Measurements from ENCODE around the gene CDX2. TPM values are rescaled to one million over a fixed set of nuclear protein-coding genes. Genes with fewer than 3 reads are reported as not detected.
"Not testable (repeated sequence)": the region's sequence is repeated elsewhere in the genome, so short reads cannot be mapped to it uniquely, and the experiment has no call there.

CDX2 gene
- total RNA-seq, 2 experiments from 2014 or later = not detected

- no peak for ATAC-seq
- ChIA-PET CTCF (interaction anchor here (0.8 to 1.8 kb wide), 5 partner anchors 11 to 136 kb away, joined by 3 to 9 read pairs (median 3); no protein-coding TSS in a partner anchor), POLR2A (no interaction called here)
- Mint-ChIP-seq H3K4me1 (ENCODE audit: low read depth) (peaks cover 22% of the 10 kb centered on the region), H3K4me3 (no peak overlapping the region), H3K27ac (no peak overlapping the region), H3K36me3 (ENCODE audit: low read depth) (no peaks in the 10 kb centered on the region), H3K9me3 (no peaks in the 10 kb centered on the region), H3K27me3 (peaks cover 77% of the 10 kb centered on the region)
- intact Hi-C loops (cut with micrococcal nuclease) = loop anchor here (5.0 kb wide), 2 partner anchors 39 to 169 kb away; no protein-coding TSS in a partner anchor
- TF ChIP-seq CTCF (IDR thresholded peaks at IDR 0.05) = no peak
- DNase-seq = no peak
These were observed 3.1 kb downstream of the CDX2 start for GRCh38 chr13:27965740-27966640.

- Mint-ChIP-seq H3K27ac (no peak overlapping the region), H3K36me3 (ENCODE audit: low read depth) (no peaks in the 10 kb centered on the region), H3K9me3 (no peaks in the 10 kb centered on the region), H3K4me3 (no peak overlapping the region), H3K4me1 (ENCODE audit: low read depth) (peaks cover 19% of the 10 kb centered on the region), H3K27me3 (peaks cover 71% of the 10 kb centered on the region)
- ATAC-seq (no peak), DNase-seq (no peak)
- CTCF ChIA-PET = interaction anchor here (0.9 to 1.8 kb wide), 4 partner anchors 11 to 135 kb away, joined by 3 to 9 read pairs (median 4); no protein-coding TSS in a partner anchor
- intact Hi-C loops (cut with micrococcal nuclease) = loop anchor here (5.0 kb wide), 2 partner anchors 38 to 168 kb away; no protein-coding TSS in a partner anchor
- no peak for TF ChIP-seq CTCF (IDR thresholded peaks at IDR 0.05)
- POLR2A ChIA-PET = no interaction called here
These were observed 3.8 kb downstream of the CDX2 start for GRCh38 chr13:27965343-27965739.

- intact Hi-C loops (cut with micrococcal nuclease) = loop anchor here (5.0 kb wide), 2 partner anchors 38 to 168 kb away; no protein-coding TSS in a partner anchor
- POLR2A ChIA-PET = no interaction called here
- Mint-ChIP-seq H3K4me3 (no peak overlapping the region), H3K36me3 (ENCODE audit: low read depth) (no peaks in the 10 kb centered on the region), H3K27me3 (peaks cover 70% of the 10 kb centered on the region), H3K9me3 (no peaks in the 10 kb centered on the region), H3K4me1 (ENCODE audit: low read depth) (peaks cover 22% of the 10 kb centered on the region), H3K27ac (no peak overlapping the region)
- no peak for TF ChIP-seq CTCF (IDR thresholded peaks at IDR 0.05)
- no peak for DNase-seq
- CTCF ChIA-PET = interaction anchor here (0.8 to 1.8 kb wide), 4 partner anchors 10 to 980 kb away, joined by 3 to 9 read pairs (median 4); no protein-coding TSS in a partner anchor
- ATAC-seq = no peak
These were observed 4.3 kb downstream of the CDX2 start for GRCh38 chr13:27964741-27965323.

- H3K27me3 Mint-ChIP-seq = peaks cover 69% of the 10 kb centered on the region
- intact Hi-C loops (cut with micrococcal nuclease); DNase-seq; H3K27ac Mint-ChIP-seq; ATAC-seq; H3K36me3 Mint-ChIP-seq (ENCODE audit: low read depth); POLR2A ChIA-PET; H3K9me3 Mint-ChIP-seq; H3K4me3 Mint-ChIP-seq: not testable (repeated sequence)
- H3K4me1 Mint-ChIP-seq (ENCODE audit: low read depth) = peaks cover 20% of the 10 kb centered on the region
- CTCF ChIA-PET = interaction anchor here (0.8 to 1.8 kb wide), 3 partner anchors 10 to 979 kb away, joined by 3 to 9 read pairs (median 3); no protein-coding TSS in a partner anchor
These were observed 4.9 kb downstream of the CDX2 start for GRCh38 chr13:27964206-27964605.

GRCh38 chr13:27963491-27963890, 5.6 kb downstream of the CDX2 start:
- peaks cover 18% of the 10 kb centered on the region for H3K4me1 Mint-ChIP-seq (ENCODE audit: low read depth)

More at GRCh38 chr13:27963491-27963890, 5.6 kb downstream of the CDX2 start:
- Mint-ChIP-seq H3K36me3 (ENCODE audit: low read depth) (no peaks in the 10 kb centered on the region), H3K27ac (no peak overlapping the region), H3K9me3 (no peaks in the 10 kb centered on the region), H3K27me3 (peaks cover 73% of the 10 kb centered on the region), H3K4me3 (no peak overlapping the region)
- DNase-seq = no peak
- CTCF ChIA-PET = interaction anchor here (3.5 kb wide), 1 partner anchor 134 kb away, joined by 11 read pairs; no protein-coding TSS in a partner anchor
- POLR2A ChIA-PET = interaction anchor here (0.6 kb wide), 1 partner anchor 88 kb away, joined by 3 read pairs; no protein-coding TSS in a partner anchor
- no peak for ATAC-seq
- TF ChIP-seq CTCF (IDR thresholded peaks at IDR 0.05) = no peak
- intact Hi-C loops (cut with micrococcal nuclease) = no loop called here

Measured in activated CD8-positive, alpha-beta T cell treated with anti-CD3 and anti-CD28 coated beads for 36 hours (primary cell).